Pons (tissue), 1 donor: ENCODE results near the gene TM2D1.
A peak's percentile ranks its signal among the peaks of the same experiment; 100 is the strongest.
"Not testable (repeated sequence)": the region's sequence is repeated elsewhere in the genome, so short reads cannot be mapped to it uniquely, and the experiment has no call there.

Experiments
- DNase-seq: peaks from one replicate; pipeline ENCODE4 v3.0.0-alpha.2; 2016; ENCODE audit warnings: low spot score

Gene TM2D1

GRCh38 chr1:61718996-61719663 is 5.8 kb downstream of the TM2D1 start:
- DNase-seq, result not testable (repeated sequence)

GRCh38 chr1:61711969-61712368 is 13.0 kb downstream of the TM2D1 start:
- no peak for DNase-seq

DNA sequence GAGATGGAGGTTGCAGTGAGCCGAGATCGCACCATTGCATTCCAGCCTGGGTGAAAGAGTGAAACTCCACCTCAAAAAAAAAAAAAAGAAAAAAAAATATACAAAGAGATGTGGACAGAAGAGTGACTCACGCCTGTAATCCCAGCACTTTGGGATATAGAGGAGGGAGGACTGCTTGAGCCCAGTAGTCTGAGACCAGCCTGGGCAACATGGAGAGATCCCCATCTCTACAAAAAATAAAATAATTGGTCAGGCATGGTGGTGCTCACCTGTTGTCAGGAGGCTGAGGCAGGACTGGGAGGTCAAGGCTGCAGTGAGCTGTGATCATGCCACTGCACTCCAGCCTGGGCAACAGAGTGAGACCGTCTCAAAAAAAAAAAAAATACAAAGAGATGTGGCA is 13.7 kb downstream of the TM2D1 start:
- DNase-seq, result not testable (repeated sequence)

DNA sequence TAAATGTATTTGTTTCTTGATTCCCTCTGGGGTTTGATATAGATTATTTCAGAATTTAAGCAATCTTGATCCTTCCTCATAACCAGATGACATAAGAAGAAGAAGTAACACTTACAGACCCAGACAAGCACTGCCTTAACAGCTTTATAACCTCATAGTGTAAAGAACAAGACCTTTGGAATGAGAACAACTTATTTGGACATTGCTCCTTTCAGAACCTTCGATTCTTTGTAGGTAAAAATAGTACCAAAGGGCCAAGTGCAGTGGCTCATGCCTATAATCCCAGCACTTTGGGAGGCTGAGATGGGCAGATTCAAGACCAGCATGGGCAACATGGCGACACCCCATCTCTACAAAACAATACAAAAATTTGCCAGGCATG is 15.0 kb downstream of the TM2D1 start:
- no peak for DNase-seq

GRCh38 chr1:61708953-61709907 is 15.7 kb downstream of the TM2D1 start:
- no peak for DNase-seq

DNA sequence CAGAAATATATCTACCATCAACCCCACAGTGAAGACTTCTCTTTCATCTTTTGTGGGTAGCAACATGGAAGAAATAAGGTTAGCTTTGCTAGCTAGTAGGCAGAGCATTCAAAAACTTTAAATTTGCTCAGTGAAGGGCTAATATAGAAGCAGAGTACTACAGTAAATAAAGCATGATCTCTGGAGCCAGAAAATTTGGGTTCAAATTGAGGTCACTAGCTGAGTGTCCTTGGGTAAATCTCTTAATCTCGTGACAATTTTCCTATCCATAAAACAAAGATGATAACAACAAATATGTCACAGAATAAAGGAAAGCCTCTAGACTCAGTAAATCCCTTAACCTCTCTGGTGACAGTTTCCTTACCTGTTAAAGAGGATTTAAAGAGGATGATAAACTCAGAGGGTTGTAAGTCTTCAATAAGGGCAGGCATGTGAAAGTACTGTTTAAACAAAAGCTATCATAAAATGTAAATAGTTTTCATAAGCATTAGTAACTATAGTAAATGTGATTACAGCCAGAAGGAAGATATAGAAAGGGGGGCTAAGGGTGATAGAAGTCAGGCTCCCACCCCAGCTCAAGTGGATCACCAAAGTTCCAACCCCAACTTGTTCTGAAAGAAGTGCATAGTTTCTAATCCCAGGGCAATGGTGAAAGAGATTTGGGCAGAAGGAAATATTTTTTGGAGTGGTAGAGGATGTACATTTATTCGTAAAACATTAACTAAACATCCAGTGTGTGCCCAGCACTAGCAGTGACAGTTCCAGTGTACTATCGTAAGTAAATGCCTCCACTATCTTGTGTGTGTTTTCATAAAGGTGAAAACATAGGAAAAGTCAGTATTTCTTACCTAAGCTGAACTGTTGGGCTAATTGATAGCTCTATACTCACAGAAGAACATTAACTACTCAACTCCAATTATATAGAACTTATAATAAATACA is 24.8 kb downstream of the TM2D1 start:
- DNase-seq, result no peak

- no peak for DNase-seq
These were observed 32.7 kb downstream of the TM2D1 start for GRCh38 chr1:61692155-61692800.

DNA sequence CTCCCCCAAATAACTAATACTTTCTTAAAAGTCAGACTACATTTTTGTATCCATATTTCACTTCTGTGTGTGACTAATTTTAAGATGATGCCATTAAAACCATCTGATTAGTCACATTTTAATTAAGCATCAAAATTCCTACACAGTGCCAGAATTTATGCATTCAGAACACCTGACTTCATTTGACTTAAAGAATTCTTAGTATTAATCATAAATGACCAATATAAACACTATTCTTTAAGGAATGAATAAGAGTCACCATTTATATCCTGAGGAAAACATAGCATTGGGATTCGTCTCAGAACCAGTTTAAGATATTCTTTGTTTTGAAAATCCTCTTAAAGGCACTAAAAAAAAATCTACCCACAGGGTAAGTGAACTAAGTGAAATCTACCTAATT is 37.0 kb downstream of the TM2D1 start:
- no peak for DNase-seq

DNA sequence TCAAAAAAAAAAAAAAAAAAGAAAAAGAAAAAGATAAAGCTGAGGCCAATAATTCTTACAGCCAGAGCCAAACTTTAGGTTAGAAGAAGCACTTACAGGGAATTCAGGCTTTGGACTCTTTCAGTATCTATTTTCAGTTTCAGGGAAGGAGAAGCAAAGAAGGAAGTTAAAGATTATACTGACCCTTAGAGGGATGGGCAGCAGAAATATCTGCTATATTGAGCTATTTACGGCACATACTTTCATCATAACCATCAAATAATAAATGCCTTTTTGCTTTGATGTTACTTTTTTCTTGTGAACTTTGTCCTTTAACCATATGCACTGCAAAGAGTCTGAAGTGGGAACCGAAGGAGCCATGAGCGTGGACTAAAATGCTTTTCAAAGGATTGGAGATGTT is 42.0 kb downstream of the TM2D1 start:
- no peak for DNase-seq

DNA sequence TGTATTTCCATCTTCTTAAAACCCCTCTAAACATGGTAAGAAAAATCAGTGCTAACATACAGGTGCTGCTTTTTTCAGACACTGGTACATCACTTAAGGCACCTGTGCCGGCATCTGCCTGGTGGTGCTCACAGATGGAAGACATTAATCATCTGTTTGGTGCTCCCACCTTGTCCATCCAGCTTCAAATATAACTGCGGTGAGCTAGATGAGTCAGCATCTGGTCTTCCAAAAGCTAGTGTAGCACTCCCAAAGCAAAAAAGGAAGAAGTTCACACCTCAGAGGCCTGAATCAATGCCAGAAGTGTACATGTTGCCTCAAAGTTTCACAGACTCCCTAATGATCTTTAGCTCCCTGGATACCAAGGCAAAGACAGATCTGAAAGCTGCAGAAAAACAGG is 44.4 kb downstream of the TM2D1 start:
- DNase-seq, result peak; percentile 11

DNA sequence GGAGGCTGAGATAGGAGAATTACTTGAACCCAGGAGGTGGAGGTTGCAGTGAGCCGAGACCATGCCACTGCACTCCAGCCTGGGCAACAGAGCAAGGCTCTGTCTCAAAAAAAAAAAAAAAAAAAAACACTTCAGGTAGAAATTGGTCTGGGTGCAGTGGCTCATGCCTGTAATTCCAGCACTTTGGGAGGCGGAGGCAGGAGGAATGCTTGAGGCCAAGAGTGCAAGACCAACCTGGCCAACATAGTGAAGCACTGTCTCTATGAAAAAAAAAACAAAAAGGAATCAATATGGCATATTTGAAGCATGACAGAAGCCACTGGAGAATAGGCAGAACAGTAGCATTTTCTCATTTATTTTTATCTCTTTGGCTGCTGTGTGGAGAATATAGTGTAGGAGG is 48.1 kb downstream of the TM2D1 start:
- DNase-seq, result not testable (repeated sequence)

DNA sequence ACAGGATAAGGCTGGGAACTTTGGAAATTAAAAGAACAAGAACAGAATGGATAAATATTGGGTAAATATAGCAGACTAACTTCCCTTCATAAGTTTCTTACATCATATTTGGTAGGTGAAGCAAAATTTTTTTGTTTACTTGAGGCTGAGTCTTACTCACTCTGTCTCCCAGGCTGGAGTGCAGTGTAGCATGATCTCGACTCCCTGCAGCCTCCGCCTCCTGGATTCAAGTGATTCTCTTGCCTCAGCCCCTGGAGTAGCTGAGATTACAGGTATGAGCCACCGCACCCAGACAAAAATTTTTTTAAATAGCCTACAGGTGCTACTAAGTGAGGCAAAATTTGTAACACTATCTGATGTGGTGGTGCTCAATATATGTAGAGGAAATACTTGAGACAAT is 50.7 kb downstream of the TM2D1 start:
- DNase-seq, result no peak

GRCh38 chr1:61672376-61672775 is 52.6 kb downstream of the TM2D1 start:
- no peak for DNase-seq

DNA sequence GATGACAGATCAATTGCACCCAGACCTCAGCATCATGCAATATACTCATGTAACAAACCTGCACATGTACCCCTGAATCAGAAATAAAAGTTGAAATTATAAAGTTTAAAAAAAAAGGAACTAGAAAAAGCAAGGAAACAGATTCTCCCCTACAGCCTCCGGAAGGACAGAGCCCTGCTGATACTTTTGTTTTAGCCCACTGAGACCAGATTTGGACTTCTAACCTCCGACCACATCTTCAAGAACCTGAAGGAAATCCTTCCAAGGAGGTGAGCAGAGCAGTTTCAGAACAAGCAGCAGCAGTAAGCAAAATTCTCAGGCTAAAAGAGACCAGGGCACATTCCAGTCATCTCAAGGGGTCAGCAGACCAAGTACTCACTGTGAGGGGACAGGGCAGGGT is 54.5 kb downstream of the TM2D1 start:
- DNase-seq, result no peak

DNA sequence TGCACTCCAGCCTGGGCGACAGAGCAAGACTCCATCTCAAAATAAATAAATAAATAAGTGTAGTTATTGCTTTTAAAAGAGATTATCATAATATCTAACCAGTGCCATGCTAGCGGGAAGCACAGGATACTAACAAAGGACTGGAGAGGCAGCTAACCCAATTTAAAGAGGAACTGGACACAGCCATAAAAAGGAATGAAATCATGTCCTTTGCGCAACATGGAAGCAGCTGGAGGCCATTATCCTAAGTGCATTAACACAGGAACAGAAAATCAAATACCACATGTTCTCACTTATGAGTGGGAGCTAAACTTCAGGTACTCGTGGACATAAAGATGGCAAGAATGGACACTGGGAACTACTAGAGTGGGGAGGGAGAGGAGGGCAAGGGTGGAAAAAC is 54.9 kb downstream of the TM2D1 start:
- DNase-seq, result no peak

GRCh38 chr1:61659061-61659460 is 65.9 kb downstream of the TM2D1 start:
- DNase-seq, result no peak

GRCh38 chr1:61655453-61655852 is 69.5 kb downstream of the TM2D1 start:
- no peak for DNase-seq

DNA sequence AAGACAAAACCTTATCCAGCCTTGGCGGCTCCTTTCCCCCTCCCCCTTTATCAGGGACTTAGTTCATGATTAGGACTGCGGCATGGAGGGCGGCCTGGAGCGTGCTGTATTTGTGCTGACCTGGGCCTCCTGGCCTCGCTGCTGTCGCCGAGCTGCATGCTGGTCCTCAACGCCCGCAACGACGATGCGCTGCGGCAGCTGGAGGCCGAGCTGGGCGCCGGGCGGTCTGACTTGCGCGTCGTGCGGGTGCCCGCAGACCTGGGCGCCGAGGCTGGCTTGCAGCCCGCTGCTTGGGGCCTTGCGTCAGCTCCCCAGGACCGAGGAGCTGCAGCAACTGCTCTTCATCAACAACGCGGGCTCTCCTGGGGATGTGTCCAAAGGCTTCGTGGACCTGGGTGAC is 70.9 kb downstream of the TM2D1 start:
- DNase-seq, result no peak

- DNase-seq, result no peak
These were observed 75.8 kb downstream of the TM2D1 start for GRCh38 chr1:61648983-61649742.

DNA sequence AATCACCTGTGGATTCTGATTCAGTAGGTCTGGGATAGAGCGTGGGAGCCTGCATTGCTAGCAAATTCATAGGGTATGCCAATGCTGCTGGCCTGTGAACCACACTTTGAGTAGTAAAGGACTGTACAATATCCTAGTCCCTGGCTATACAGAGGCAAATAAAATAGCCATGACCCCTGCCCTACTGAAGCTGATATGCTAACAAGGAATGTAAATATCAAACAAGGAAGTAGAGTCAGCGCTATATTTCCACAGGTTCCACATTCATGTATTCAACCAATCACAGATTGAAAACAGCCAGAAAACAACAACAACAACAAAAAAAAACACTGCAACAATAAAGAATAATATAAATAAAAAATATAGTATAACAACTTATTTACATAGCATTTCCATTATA is 77.8 kb downstream of the TM2D1 start:
- DNase-seq, result no peak

DNA sequence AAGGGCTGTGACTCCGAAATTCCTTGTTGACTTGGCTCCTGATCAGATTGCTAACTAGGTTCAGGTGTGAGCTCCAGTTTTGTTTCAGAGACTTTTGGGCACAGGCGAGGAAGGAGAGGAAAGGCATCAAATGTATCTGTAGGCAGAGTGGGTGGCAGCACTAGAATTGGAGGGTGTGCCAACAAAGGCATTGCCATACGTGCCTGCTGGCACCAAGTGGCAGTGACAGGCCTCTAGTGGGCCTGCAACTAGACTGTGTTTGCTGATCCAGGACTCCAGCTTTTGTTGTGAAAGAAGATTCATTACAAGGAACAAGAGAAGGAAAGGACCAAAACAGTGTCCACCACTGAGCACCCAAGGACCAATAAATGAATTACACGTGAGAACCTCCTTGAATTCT is 79.5 kb downstream of the TM2D1 start:
- no peak for DNase-seq
